Esophagus squamous epithelium (tissue), 5 donors: ENCODE results near the gene TDRD7. TPM values are rescaled to one million over a fixed set of nuclear protein-coding genes. Genes with fewer than 3 reads are reported as not detected.
"Not testable (repeated sequence)": the region's sequence is repeated elsewhere in the genome, so short reads cannot be mapped to it uniquely, and the experiment has no call there.

Experiments used
- DNase-seq: peaks from one replicate; lab custom pipeline; 2025; lab: John Stamatoyannopoulos, UW
- H3K27ac ChIP-seq, 4 donors: fragments of 200-600 bp; sonication (generic); one replicate each; pipeline ENCODE4 v1.5.1; 2016 to 2019; ENCODE audit warnings: mild to moderate bottlenecking in 1 of 4
- H3K27me3 ChIP-seq, 4 donors: fragments of 200-600 bp; sonication (generic); 1 replicate in 3 of 4; 2 replicates in 1 of 4; pipeline versions ENCODE4 v1.5.1 to v1.6.0; 2017 to 2021; ENCODE audit warnings: antibody characterized with exemption in 1 of 4
- H3K36me3 ChIP-seq, 3 donors: fragments of 200-600 bp; sonication (generic); one replicate each; pipeline ENCODE4 v1.5.1; 2016 to 2019
- H3K4me1 ChIP-seq, 3 donors: fragments of 200-600 bp; sonication (generic); one replicate each; pipeline ENCODE4 v1.5.1; 2017 to 2019
- H3K4me3 ChIP-seq, 4 donors: fragments of 200-600 bp; sonication (generic); 1 replicate in 3 of 4; 2 replicates in 1 of 4; pipeline ENCODE4 v1.5.1; 2016 to 2019; ENCODE audit warnings: mild to moderate bottlenecking in 2 of 4, moderate library complexity in 1 of 4
- H3K9me3 ChIP-seq, 3 donors: fragments of 200-600 bp; sonication (generic); one replicate each; pipeline ENCODE4 v1.5.1; 2016 to 2019
- CTCF ChIP-seq, 6 experiments: fragments of 450-650 bp in 4 of 6; fragments of 200-600 bp in 2 of 6; sonication (generic) in 2 of 6; IDR thresholded peaks; one replicate each; pipeline ENCODE4 v1.5.1; 2016 to 2019; ENCODE audit warnings: antibody characterized with exemption in 6 of 6, mild to moderate bottlenecking in 4 of 6, moderate library complexity in 4 of 6
- POLR2A ChIP-seq, 4 donors: fragments of 450-650 bp; IDR thresholded peaks; one replicate each; pipeline ENCODE4 v1.6.1; 2017; ENCODE audit warnings: antibody characterized with exemption in 4 of 4, mild to moderate bottlenecking in 4 of 4, moderate library complexity in 3 of 4
- WGBS, 2 donors: methylation state at CpG; one replicate each; pipeline ENCODE4 v1.1.5; 2018; 5-methylcytosine and 5-hydroxymethylcytosine counted together
- intact Hi-C: fragments of 100-400 bp; cut with DNase I; formaldehyde crosslinking; loops from one replicate; pipeline ENCODE4 v1.15.0; 2022
- total RNA-seq, 4 donors: library from RNA; depleted of rRNA; stranded (reverse); fragments of >200 nt; gene quantifications; one replicate each; pipeline ENCODE4 v1.1.0, GENCODE V29; 2016
- donor health status: DM: yes; HTN: yes; CAD: no.

Gene TDRD7
- total RNA-seq, 4 donors from 2014 or later: 7.7 to 11.3 (median 10.2) TPM

- Histone ChIP-seq H3K27ac (no peak overlapping the region), H3K4me3 (no peak overlapping the region), H3K36me3 (peaks cover 4 to 91% (median 6%) of the 10 kb centered on the region in 3 donors), H3K27me3 (no peaks in the 10 kb centered on the region), H3K4me1 (peaks cover 0 to 4% (median 0%) of the 10 kb centered on the region in 3 donors), H3K9me3 (no peaks in the 10 kb centered on the region)
- DNase-seq: no peak
- no peak for TF ChIP-seq CTCF (IDR thresholded peaks at IDR 0.05)
- no peak for TF ChIP-seq POLR2A (IDR thresholded peaks at IDR 0.05)
- WGBS, 2 donors: 86 to 87% methylated on average over 1 of the region's 1 CpG
- intact Hi-C loops: no loop called here
Observed at GRCh38 chr9:97484134-97484533, 72.2 kb downstream of the TDRD7 start.

GRCh38 chr9:97487107-97487506 lies 75.2 kb downstream of the TDRD7 start:
- no peaks in the 10 kb centered on the region for H3K9me3 ChIP-seq
- DNase-seq: no peak
- H3K4me1 ChIP-seq: no peaks in the 10 kb centered on the region
- TF ChIP-seq CTCF (IDR thresholded peaks at IDR 0.05) (no peak), POLR2A (IDR thresholded peaks at IDR 0.05) (no peak)
- peaks cover 4 to 77% (median 6%) of the 10 kb centered on the region in 3 donors for H3K36me3 ChIP-seq
- H3K27me3 ChIP-seq: no peaks in the 10 kb centered on the region
- WGBS, 2 donors: 59 to 91% methylated on average over 2 of the region's 2 CpGs
- H3K4me3 ChIP-seq: no peak overlapping the region
- no peak overlapping the region for H3K27ac ChIP-seq
- intact Hi-C loops: no loop called here

GRCh38 chr9:97487861-97488260 lies 76.0 kb downstream of the TDRD7 start:
- Histone ChIP-seq H3K4me3 (no peak overlapping the region), H3K9me3 (no peaks in the 10 kb centered on the region), H3K4me1 (no peaks in the 10 kb centered on the region), H3K27me3 (no peaks in the 10 kb centered on the region), H3K36me3 (peaks cover 4 to 71% (median 4%) of the 10 kb centered on the region in 3 donors), H3K27ac (no peak overlapping the region)
- TF ChIP-seq CTCF (IDR thresholded peaks at IDR 0.05): no peak
- no peak for TF ChIP-seq POLR2A (IDR thresholded peaks at IDR 0.05)
- WGBS, 2 donors: 100% methylated on average over 1 of the region's 1 CpG; no CpG with 5 or more reads in 1 of the 2 donors
- intact Hi-C loops: no loop called here
- no peak for DNase-seq

- Histone ChIP-seq H3K4me3 (no peak overlapping the region), H3K4me1 (no peaks in the 10 kb centered on the region), H3K36me3 (peaks cover 0 to 48% (median 4%) of the 10 kb centered on the region in 3 donors), H3K27me3 (no peaks in the 10 kb centered on the region), H3K9me3 (no peaks in the 10 kb centered on the region), H3K27ac (no peak overlapping the region)
- no peak for DNase-seq
- 82 to 100% methylated on average over 1 of the region's 1 CpG for WGBS, 2 donors
- intact Hi-C loops: no loop called here
- TF ChIP-seq POLR2A (IDR thresholded peaks at IDR 0.05) (no peak), CTCF (IDR thresholded peaks at IDR 0.05) (no peak)
Observed at GRCh38 chr9:97491216-97491999, 79.5 kb downstream of the TDRD7 start.

GRCh38 chr9:97497558-97498375 lies 85.9 kb downstream of the TDRD7 start:
- H3K4me3 ChIP-seq, intact Hi-C loops, H3K27ac ChIP-seq, DNase-seq, H3K9me3 ChIP-seq: not testable (repeated sequence)
- Histone ChIP-seq H3K27me3 (peaks cover 0 to 39% (median 1%) of the 10 kb centered on the region in 4 donors), H3K36me3 (peaks cover 0 to 18% (median 0%) of the 10 kb centered on the region in 3 donors), H3K4me1 (peaks cover 10 to 19% (median 12%) of the 10 kb centered on the region in 3 donors)
- WGBS, 2 donors: 80% methylated on average over 1 of the region's 36 CpGs; no CpG with 5 or more reads in 1 of the 2 donors

- WGBS, 2 donors: 77% methylated on average over 5 of the region's 5 CpGs
- H3K4me3 ChIP-seq, H3K9me3 ChIP-seq, intact Hi-C loops, H3K27ac ChIP-seq, DNase-seq: not testable (repeated sequence)
- Histone ChIP-seq H3K4me1 (peaks cover 15 to 30% (median 20%) of the 10 kb centered on the region in 3 donors), H3K27me3 (peaks cover 0 to 50% (median 1%) of the 10 kb centered on the region in 4 donors), H3K36me3 (peaks cover 0 to 18% (median 0%) of the 10 kb centered on the region in 3 donors)
Observed at GRCh38 chr9:97498846-97499245, 87.0 kb downstream of the TDRD7 start.
